Fibroblast of skin of abdomen (primary cell): ENCODE data around the gene TCL1A.
"Not testable (repeated sequence)": the region's sequence is repeated elsewhere in the genome, so short reads cannot be mapped to it uniquely, and the experiment has no call there.

Experiments used
- DNase-seq: peaks from one replicate; pipeline ENCODE4 v3.0.0-alpha.2; 2013

Gene TCL1A

DNA sequence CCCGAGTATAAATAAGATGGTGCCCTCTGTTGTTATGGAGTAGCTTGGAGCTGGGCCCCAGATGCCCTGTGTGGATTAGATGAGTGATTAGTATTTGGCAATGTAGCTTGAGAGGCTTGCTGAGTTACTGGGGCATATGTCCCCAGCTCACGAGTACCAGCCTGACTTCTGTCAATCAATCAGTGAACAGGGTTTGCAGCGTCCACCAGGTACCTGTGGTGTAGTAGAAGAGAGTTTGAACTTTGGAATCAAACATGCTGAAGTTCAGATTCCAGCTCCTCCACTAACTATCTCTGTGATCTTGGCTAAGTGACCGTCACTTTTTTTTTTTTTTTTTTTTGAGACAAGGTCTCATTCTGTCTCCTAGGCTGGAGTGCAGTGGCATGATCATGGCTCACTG is 39.3 kb downstream of the TCL1A start:
- DNase-seq = no peak

DNA sequence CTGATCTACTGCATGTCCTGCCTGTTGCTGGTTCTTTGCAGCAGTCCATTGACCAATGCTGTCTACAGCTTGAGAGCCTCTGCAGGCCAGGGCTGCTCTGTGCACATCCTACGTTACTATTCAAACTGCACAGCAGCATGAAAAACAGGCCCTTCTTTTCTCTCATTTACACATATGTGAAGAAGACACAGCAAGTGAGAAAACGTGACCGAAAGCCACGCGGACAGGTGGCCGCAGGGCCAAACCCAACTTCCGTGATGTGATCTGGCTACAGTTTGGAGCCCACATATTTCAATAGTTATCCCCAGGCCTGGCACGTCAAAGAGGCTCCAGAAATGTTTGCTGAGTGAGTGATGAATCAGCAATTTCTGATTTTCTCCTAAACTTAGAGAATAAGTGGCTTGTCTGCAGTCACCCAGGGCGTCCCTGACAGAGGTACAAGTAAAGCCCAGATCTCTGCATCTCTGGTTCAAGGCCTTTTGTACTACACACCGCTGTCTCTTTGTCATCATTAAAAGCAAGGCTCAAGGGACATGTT is 45.6 kb downstream of the TCL1A start:
- DNase-seq = no peak

DNA sequence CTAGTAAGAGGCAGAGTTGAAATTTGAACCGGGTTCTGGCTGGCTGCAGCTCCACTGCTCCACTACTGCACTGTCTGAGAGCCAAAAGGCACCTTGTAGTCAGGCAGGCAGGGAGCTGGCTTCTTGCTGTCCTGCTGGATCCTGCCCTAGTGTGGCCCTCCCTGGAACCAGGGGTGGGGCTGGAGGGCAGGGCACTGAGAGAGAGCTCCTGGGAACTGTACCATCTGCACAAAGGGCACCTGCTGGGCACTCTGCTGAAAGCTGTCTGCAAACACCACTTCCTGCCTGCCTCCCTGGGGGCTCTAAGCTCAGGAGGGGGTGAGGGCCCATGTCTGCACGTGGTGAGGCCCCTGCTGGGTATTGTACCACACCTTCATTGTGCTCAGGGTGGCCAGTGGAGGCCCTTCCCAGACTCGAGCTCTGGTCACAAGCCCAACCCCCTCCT is 46.7 kb downstream of the TCL1A start:
- DNase-seq = no peak

DNA sequence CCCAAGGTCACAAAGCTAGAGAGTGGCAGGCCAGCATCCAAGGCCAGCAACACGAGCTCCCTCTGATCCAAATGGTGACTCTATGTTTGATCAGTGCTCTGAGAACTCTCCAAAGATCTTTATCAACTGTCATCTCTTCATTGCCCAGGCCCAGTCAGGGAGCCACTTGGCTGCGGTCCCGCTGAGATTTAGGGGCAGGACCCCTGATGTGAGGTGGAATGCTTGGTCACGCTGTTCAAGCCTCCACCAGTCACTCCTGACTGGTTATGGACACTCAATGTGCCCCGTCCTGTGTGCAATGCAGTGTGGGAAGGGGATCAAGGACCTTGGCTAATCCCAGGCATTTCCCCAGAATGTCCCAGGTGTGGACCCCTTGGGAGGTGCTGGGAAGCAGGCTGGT is 47.5 kb downstream of the TCL1A start:
- DNase-seq = no peak

DNA sequence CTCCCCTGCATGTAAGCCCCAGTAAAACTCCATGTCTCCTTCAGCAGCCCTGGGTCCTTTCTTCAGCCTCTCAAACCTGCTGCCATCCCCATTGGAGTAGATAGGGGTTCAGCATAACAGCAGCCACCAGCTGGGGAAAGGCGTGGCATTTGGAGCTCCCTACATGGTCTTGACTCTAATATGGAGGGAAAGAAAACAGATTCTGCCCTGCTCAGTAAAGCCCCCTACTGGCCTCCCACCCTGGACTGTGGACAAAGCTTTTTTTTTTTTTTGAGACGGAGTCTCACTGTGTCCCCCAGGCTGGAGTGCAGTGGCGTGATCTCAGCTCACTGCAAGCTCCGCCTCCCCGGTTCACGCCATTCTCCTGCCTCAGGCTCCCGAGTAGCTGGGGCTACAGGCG is 48.4 kb downstream of the TCL1A start:
- DNase-seq = not testable (repeated sequence)

DNA sequence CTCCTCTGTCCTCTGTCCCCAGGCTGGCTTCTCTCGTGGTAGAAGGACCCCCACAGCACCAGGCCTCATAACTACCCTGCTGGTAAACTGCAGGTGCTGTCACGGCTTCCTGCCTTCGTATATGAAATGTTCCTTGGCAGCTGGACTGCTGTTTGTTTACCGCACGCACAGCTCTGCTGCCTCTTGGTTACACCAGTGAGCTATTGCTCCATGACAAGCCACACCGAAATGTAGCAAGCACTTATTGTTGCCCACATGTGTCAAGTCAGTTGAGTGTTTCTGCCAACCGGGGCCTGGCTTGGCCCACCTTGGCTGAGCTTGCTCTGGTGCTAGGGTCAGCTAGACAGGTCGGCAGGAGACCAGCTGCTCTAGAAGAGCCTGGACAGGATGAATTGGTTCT is 49.4 kb downstream of the TCL1A start:
- DNase-seq = no peak

DNA sequence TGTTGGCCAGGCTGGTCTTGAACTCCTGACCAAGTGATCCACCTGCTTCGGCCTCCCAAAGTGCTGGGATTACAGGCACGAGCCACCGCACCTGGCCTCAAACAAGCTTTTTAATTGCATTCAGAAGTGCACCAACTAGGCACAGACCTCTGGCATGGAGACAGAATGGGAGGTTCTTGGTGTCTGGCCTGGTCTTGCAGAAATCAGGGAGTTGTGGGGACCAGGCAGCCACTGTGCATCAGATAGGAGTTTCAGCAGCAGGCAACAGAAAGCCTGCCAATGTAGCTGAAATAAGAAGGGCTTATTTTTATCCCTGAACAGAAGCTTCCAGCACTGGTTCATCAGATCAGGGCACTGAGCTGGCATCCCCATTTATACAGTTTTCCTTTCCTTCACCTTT is 49.9 kb downstream of the TCL1A start:
- no peak for DNase-seq

DNA sequence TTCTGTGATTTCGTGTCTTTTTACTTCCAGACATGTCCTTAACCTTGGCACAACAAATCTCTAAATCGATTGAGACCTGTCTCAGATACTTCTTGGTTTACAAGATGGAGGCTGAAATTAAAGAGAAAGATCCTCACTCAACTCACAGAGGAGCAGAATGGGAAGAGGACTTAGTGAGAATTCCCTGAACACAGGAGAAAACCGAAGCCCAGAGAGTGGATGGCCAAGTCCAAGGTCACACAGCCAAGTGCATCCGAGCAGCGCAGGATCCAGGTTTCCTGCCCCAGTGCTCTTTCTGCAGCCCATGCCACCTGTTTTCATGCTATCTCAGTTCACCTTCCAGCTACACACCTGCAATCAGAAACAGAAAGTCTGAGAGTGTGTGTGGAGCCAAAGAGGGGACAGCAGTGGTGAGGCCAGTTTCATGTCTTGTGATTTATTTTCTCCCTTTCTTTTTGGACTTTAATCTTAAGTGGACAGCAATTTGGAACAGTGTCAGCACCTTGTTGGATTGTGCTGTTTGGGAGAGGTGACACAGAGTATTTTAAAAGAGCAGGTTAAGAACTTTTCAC is 50.6 kb downstream of the TCL1A start:
- no peak for DNase-seq

DNA sequence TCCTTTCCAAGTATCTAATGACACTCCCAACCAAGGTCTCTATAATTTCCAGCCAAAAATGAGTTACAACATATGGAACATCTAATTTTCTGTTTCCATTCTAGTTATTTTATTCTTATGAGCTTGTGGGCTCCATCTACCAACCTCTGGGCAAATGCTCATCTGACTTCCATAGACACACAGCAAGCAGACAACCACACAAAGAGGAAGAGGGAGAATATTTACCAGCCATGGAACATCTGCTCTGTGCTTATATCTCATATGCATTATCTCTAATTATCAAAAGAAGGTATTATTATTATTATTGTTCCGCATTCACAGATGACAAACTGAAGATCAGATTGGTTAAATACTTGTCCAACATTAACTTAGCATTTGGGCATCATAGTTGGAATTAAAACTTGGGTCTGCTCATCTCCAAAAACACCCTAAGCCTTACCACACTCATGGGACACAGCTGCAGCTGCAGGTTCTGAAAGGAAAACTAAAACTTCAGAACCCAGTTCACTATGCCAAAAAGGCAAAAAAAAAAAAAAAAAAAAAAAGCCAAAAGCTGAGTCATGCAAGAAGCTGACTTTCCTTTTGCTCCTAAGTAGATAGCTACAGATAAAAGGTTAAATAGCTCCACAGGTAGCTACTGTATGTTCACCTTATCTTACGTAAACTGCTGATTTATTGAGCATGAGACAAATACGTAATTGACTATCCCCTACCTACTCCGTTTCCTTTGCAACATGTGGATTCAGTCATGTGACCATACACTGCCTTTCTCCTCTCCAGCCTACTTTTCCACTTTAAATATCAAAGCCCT is 51.3 kb downstream of the TCL1A start:
- DNase-seq = no peak

DNA sequence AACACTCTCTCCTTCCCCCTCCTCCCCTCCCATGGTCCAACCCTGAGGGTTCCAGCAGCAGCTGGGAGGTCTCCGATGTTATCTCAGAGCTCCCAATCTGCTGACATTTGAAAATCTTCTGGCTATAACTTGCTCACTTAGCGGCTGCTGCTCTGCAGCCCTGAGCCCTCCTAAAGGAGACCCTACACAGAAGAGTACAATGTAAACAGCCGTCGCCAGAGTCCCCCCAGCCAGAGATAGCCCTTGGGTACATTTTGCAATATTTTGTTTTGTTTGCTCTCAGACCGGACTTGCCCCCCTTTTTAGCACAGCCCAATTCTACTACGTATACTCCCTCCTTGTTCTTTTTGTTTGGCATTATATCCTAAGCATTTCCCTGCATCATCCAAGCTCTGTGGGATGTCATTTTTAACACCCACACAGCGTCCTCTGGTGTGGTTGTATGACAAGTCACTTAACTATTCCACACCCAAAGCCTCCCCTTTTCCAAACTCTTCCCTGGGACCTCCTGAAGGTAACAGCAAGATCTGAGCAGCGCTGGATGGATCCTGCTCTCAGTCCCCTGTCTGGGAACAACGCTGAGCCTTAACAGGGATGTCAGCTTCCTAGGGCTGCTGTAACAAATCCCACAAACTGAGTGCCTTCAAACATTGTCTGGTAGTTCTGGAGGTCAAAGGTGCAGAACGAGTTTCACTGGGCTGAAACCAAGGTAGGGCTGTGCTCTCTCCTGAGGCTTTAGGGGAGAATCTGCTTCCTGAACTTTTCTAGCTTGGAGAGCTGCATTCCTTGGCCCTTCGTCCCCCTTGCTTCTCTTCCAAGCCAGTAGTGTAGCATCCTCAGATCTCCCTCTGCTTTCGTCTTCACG is 53.0 kb downstream of the TCL1A start:
- no peak for DNase-seq

DNA sequence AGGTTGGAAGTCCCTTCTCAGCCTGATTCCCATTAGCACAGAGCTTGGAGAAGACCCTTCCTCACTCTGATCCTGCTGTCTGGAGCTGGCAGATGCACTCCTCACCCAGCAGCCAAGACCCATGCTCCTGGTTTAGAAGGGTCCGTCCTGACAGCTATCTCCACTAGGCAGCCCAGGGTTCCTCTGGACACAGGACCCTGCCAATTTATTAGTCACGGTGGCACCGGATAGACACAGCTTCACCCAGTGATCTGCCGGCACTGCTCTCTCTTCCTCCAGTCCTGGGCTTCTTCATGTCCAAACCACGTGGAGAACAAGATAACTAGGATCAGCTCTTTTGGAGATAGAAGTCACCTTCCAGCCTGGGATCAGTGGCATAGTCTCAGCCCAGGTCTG is 53.9 kb downstream of the TCL1A start:
- DNase-seq = no peak
